Central memory CD4-positive, alpha-beta T cell (primary cell): Measurements from ENCODE around the gene CXCL5.
"Not testable (repeated sequence)": the region's sequence is repeated elsewhere in the genome, so short reads cannot be mapped to it uniquely, and the experiment has no call there.

Experiments
- DNase-seq: peaks from one replicate; pipeline ENCODE4 v3.0.0; 2022

CXCL5 gene

GRCh38 chr4:73967866-73968265 lies 30.6 kb downstream of the CXCL5 start:
- DNase-seq, result no peak

DNA sequence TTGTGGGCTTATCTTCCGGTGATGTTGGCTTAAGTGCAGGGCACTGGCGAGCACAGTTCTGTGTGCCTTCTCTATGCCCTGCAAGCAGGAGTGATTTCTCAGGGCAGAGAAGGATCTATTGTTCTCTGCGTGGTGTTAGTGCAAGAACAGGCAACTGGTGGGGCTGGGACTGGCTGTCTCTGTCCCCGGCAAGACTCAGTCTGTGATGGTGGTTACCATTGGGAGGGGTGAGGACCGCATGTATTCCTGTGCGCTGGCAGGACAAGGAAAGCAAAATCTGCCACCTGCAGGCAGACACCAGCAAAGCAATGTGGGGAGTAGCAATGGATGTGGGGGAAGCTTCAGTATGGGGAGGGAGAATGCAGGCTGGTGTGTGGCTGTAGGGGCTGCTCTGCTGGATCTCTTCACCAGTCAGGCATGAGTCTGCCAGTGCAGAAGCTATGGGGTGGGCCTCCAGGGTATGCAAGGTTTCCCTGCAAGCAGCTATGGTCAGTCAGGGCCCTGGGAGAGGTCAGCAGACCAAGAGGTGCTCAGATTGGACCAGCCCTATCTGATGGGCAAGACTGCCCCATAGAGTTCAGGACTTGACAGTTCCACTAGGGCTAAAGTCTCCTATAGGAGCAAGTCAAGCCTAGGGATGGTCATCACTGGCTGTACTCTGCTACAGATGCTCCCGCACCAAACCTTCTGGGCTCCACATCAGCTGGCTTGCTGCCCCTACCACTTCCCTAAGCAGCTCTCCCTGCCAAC lies 33.4 kb downstream of the CXCL5 start:
- DNase-seq, result no peak

DNA sequence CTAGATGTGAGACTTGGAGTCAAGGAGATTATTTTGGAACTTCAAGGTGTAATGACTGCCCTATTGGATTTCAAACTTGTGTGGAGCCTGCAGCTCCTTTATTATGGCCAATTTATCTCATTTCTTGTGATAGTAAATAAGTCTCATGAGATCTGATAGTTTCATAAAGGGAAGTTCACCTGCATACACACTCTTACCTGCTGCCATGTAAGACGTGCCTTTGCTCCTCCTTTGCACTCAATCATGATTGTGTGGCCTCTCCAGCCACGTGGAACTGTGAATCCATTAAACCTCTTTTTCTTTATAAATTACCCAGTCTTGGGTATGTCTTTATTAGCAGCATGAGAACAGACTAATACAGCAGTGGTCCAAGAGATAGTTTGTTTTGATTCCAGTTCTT lies 35.8 kb downstream of the CXCL5 start:
- DNase-seq, result no peak

GRCh38 chr4:73959041-73959440 lies 39.4 kb downstream of the CXCL5 start:
- DNase-seq, result not testable (repeated sequence)

- DNase-seq, result no peak
These were observed 46.1 kb downstream of the CXCL5 start for GRCh38 chr4:73952352-73952751.

- DNase-seq, result not testable (repeated sequence)
These were observed 48.0 kb downstream of the CXCL5 start for GRCh38 chr4:73950376-73950920.

DNA sequence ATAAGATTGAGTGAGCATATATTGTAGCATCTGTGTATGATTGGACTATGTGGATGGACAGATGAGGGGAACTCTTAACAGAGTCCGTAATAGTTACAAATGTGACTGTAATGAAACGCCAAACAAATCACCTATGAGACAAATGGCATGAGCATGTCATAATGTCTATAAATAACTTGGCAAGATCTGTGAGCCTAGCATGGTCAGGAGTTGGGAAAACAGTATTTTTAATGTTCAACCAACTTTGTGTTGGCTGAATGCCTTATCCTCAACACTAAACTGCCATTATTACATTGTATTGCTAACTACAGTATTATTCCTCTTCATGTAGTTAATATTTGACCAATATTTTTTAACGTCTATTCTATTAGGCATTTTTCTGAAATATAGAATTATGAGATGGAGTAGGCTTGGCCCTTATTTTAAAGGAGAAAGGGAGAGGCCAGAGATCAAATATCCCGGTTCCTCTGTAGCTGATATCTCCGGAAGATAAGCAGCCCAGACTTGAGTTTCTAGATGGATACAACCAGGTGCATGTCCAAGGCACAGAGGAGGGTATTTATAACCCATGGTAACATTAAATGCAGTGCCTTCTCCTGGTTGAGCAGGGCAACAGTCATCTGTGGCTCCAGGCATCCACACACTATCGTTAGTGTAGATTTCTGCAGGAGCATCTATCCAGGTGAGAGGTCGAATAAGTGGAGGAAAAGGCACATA lies 49.3 kb downstream of the CXCL5 start:
- no peak for DNase-seq

- no peak for DNase-seq
These were observed 50.2 kb downstream of the CXCL5 start for GRCh38 chr4:73948291-73948690.

DNA sequence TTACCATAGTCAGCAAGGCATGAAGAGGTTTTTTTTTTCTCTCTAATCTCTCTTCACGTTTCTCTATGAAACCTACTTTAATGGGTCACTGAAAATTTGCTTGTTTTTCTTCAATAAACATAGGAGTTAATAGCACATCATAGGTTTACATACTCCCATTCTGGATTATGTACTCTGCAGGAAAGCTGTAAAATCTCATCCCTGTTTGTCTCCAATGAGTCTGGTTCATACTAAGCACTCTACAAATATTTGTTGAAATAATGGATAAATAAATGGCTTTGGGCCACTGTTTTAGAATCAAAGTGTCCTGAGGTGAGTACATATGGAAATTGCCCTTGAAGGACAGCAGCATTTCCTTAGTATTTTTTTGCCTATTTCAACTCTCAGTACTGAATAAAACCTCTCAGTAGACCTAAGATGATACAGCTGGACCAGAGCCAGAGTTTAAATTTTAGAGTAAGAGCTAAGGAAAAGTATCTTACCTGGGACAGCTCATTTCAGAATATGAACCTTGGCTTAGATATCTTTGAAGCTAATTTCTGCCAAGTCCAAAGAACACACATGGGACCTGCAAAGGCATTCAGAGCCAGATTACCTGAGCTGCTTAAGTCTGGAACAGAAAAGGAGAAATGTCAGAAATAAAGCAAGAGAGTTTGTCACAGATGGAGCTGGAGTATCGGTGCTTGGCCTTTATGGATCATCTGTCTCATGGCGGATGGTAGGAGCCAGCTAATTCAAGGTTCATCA lies 51.1 kb downstream of the CXCL5 start:
- no peak for DNase-seq

DNA sequence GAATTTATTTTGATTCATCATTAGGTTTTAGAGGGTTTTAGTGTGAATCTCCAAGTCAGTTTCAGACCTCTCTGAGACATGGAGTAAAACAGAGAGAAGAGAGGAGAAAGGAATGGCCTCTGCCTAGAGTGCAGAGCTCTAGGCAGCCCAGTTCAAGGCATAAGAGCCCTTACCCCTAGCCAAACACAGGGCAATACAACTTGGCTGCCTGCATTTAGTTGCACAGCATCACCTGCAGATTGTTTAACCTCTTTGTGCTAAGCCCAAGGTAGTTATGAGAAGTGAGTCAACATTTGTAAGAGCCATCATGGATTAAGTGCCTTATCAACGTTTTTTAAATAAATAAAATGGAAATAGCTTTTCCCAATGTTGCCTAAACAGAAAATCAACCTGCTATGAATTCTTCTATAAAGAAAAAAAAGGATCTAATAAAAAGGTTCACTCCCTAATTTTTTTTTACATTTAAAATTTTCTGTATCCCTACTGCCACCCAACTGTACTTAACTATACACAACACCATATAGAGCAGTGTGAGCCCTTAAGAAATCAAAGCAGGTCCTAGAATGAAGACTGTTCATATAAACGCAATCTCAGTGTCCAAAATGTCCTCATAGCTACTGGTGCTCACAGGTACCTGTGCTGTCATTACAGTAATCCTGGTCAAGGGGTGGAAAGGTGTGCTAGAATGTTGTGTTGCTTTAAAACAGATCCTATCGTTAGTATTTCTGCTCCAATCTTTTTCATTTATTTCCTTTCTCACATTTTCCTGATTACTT lies 52.6 kb downstream of the CXCL5 start:
- DNase-seq, result no peak
